Thoracic aorta (tissue), 2 donors: ENCODE measurements around the gene ZNF248. TPM values are rescaled to one million over a fixed set of nuclear protein-coding genes. Genes with fewer than 3 reads are reported as not detected.

Source experiments
- ATAC-seq: fragments of 150-250 bp; one replicate; pipeline ENCODE4 v1.8.0; 2017; ENCODE audit warnings: low read depth; ENCODE audit not compliant: insufficient number of reproducible peaks, low FRiP score
- DNase-seq: peaks from one replicate; pipeline ENCODE4 v3.0.0-alpha.2; 2020; ENCODE audit warnings: low spot score
- H3K27ac ChIP-seq, 2 donors: fragments of 200-600 bp; sonication (generic); 1 replicate in 1 of 2; 2 replicates in 1 of 2; pipeline ENCODE4 v1.5.1; 2016; ENCODE audit warnings: mild to moderate bottlenecking in 2 of 2, moderate library complexity in 2 of 2
- H3K27me3 ChIP-seq: fragments of 200-600 bp; sonication (generic); replicated peaks from 2 replicates; pipeline ENCODE4 v1.6.0; 2016; ENCODE audit warnings: mild to moderate bottlenecking; ENCODE audit not compliant: insufficient read depth
- H3K36me3 ChIP-seq: fragments of 200-600 bp; sonication (generic); one replicate; pipeline ENCODE4 v1.5.1; 2016
- H3K4me1 ChIP-seq, 2 donors: fragments of 200-600 bp; sonication (generic); 1 replicate in 1 of 2; 2 replicates in 1 of 2; pipeline versions ENCODE4 v1.5.1 to v1.6.0; 2016; ENCODE audit warnings: low read depth in 2 of 2, mild to moderate bottlenecking in 1 of 2; ENCODE audit not compliant: control insufficient read depth in 1 of 2
- H3K4me3 ChIP-seq: fragments of 200-600 bp; sonication (generic); 2 replicates; pipeline ENCODE4 v1.5.1; 2016; ENCODE audit warnings: mild to moderate bottlenecking
- H3K9me3 ChIP-seq: fragments of 200-600 bp; sonication (generic); 2 replicates; pipeline ENCODE4 v1.5.1; 2016
- total RNA-seq, 2 donors: library from RNA; depleted of rRNA; stranded (reverse); fragments of >200 nt; gene quantifications; one replicate each; pipeline versions ENCODE4 v1.1.0 to v1.2.3, GENCODE V29; 2016
- TF ChIP-seq, protein P1 (sequence below): fragments of 200-600 bp; sonication (generic); IDR thresholded peaks from one replicate; pipeline ENCODE4 v1.5.1; 2019; ENCODE audit warnings: antibody characterized with exemption

ZNF248 gene
- total RNA-seq, 2 donors from 2014 or later, result 16.4 to 21.2 TPM

DNA sequence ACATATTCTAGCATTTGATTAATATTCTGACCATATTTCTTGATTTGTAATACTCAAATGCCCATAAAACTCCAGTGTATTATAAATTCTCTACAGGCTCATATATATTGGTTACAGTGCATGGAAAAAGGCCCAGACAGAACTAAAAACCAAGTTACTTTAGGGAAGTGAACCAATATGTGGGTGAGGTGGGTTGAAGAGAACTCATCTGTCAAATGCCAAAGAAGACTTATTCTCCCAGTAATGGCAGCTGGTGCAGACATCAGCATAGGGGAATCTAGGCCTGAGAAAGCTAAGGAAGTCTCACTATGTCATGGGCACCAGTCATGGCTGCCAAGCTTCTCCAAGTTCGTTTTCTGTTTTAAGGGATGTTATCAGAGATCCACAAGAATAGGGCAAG is 30.6 kb downstream of the ZNF248 start:
- TF ChIP-seq, protein P1, sequence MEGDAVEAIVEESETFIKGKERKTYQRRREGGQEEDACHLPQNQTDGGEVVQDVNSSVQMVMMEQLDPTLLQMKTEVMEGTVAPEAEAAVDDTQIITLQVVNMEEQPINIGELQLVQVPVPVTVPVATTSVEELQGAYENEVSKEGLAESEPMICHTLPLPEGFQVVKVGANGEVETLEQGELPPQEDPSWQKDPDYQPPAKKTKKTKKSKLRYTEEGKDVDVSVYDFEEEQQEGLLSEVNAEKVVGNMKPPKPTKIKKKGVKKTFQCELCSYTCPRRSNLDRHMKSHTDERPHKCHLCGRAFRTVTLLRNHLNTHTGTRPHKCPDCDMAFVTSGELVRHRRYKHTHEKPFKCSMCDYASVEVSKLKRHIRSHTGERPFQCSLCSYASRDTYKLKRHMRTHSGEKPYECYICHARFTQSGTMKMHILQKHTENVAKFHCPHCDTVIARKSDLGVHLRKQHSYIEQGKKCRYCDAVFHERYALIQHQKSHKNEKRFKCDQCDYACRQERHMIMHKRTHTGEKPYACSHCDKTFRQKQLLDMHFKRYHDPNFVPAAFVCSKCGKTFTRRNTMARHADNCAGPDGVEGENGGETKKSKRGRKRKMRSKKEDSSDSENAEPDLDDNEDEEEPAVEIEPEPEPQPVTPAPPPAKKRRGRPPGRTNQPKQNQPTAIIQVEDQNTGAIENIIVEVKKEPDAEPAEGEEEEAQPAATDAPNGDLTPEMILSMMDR, result no peak
- Histone ChIP-seq H3K4me1 (no peaks in the 10 kb centered on the region), H3K36me3 (peaks cover 48% of the 10 kb centered on the region), H3K27ac (no peak overlapping the region), H3K27me3 (no peaks in the 10 kb centered on the region), H3K4me3 (no peak overlapping the region), H3K9me3 (peaks cover 54% of the 10 kb centered on the region)
- ATAC-seq (no peak), DNase-seq (no peak)

DNA sequence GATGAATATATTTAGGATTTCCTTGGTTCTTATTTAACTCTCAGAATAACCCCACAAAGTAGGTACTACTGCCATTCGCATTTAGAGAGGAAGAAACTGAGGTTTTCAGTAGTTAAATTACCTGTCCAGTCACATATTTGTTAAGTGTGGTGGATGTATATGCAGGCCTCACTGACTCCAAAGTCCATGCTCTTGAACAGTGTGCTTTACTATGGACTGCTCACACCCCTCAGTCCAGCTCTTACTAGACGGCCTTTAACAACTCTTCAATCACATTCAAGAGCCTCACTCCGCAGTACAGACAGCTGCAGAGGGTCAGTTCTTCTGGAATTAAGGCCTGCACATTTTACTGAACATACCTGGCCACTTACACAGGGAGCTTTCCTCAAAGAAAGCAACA is 36.2 kb downstream of the ZNF248 start:
- no peaks in the 10 kb centered on the region for H3K27me3 ChIP-seq
- TF ChIP-seq, protein P1, result no peak

DNA sequence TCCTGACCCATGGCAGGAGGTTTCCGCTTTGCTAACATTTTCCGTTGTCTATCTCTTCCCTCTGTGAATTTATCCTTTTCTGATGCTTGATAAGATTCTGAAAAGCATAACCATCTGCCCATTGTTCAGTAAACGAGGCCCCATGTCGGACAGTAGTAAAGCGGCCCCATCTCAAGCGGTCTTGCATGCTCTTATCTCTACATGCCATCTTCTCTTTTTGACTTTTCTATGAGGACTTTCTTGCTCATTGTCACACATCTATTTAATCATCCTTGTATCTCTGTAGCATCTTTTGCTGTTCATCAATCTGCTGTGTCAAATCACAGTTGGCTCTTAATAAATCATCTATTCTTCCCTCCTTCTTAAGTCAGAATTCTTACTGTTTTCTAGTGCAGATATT is 37.6 kb downstream of the ZNF248 start:
- H3K27me3 ChIP-seq, result no peaks in the 10 kb centered on the region
- H3K9me3 ChIP-seq, result peaks cover 62% of the 10 kb centered on the region
- no peak overlapping the region for H3K27ac ChIP-seq
- H3K36me3 ChIP-seq, result no peaks in the 10 kb centered on the region
- ATAC-seq (no peak), DNase-seq (no peak)
- H3K4me3 ChIP-seq, result no peak overlapping the region
- H3K4me1 ChIP-seq, result no peaks in the 10 kb centered on the region
- TF ChIP-seq, protein P1, result no peak

More for the DNA sequence above, 36.2 kb downstream of the ZNF248 start:
- Histone ChIP-seq H3K4me1 (no peaks in the 10 kb centered on the region), H3K36me3 (no peaks in the 10 kb centered on the region), H3K9me3 (peaks cover 53% of the 10 kb centered on the region), H3K4me3 (no peak overlapping the region), H3K27ac (no peak overlapping the region)
- DNase-seq (no peak), ATAC-seq (no peak)

DNA sequence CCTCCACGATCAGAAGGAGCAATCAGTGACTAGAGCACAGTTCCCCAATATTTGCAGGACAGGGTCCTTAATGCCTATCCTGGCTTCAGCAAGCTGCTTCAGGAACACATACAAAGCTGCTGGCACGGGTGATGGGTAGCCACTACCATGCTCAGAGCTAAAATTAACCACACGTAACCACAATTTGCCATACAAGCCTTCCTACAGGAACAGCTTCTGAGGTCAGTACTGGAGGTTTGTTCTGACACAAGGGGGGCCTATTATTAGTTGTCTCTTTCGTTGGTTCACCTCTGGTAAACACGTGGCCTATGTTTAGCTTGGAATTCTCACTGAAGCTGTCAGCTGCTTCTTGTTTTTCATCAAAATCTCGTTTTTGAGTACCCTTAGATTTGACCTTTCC is 41.1 kb downstream of the ZNF248 start:
- no peaks in the 10 kb centered on the region for H3K4me1 ChIP-seq
- peaks cover 74% of the 10 kb centered on the region for H3K9me3 ChIP-seq
- TF ChIP-seq, protein P1, result no peak
- H3K36me3 ChIP-seq, result no peaks in the 10 kb centered on the region
- ATAC-seq (no peak), DNase-seq (no peak)
- no peaks in the 10 kb centered on the region for H3K27me3 ChIP-seq
- no peak overlapping the region for H3K4me3 ChIP-seq
- H3K27ac ChIP-seq, result no peak overlapping the region

DNA sequence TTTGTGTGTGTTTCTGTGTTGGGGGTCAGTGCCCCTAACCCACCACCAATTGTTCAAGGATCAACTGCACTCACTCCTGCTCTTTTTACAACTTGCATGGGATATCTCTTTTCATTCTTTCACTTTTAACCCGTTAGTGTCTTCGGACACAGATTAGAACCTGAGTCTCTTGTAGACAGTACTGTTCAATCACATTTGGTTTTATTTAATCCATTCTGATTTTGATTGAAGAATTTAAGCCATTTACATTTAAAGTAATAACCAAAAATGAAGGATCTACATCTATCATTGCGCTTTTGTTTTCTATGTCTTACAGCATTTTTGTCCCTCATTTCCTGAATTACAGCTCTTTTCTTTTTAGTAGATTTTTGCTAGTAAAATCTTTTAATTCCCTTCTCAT is 43.6 kb downstream of the ZNF248 start:
- DNase-seq (no peak), ATAC-seq (no peak)
- H3K36me3 ChIP-seq, result no peaks in the 10 kb centered on the region

More for the DNA sequence above, 43.6 kb downstream of the ZNF248 start:
- TF ChIP-seq, protein P1, result no peak
- Histone ChIP-seq H3K27me3 (no peaks in the 10 kb centered on the region), H3K9me3 (peaks cover 74% of the 10 kb centered on the region), H3K27ac (no peak overlapping the region), H3K4me1 (no peaks in the 10 kb centered on the region), H3K4me3 (no peak overlapping the region)
